H9 (cell line): ENCODE results near the gene CLEC16A. TPM values are rescaled to one million over a fixed set of nuclear protein-coding genes. Genes with fewer than 3 reads are reported as not detected.

Experiments
- DNase-seq: peaks from one replicate; pipeline ENCODE4 v3.0.0-alpha.2; 2017
- H2AFZ ChIP-seq: one replicate; pipeline ENCODE4 v1.6.1; 2013; ENCODE audit warnings: mild to moderate bottlenecking, low read length, control low read depth, moderate library complexity
- H2AK5ac ChIP-seq: 2 replicates; pipeline ENCODE4 v1.6.1; 2013; ENCODE audit warnings: low read length, control low read depth, mixed read lengths; ENCODE audit not compliant: insufficient read length
- H2BK120ac ChIP-seq: one replicate; pipeline ENCODE4 v1.6.1; 2013; ENCODE audit warnings: low read depth, mild to moderate bottlenecking, low read length, control low read depth, inconsistent platforms; ENCODE audit not compliant: poor library complexity, severe bottlenecking
- H2BK12ac ChIP-seq: 2 replicates; pipeline ENCODE4 v1.6.1; 2013; ENCODE audit warnings: low read length, control low read depth, mixed read lengths, low read depth; ENCODE audit not compliant: insufficient read length
- H2BK15ac ChIP-seq: 2 replicates; pipeline ENCODE4 v1.6.1; 2013; ENCODE audit warnings: low read depth, low read length, control low read depth
- H2BK20ac ChIP-seq: one replicate; pipeline ENCODE4 v1.6.1; 2013; ENCODE audit warnings: low read depth, mild to moderate bottlenecking, low read length, control low read depth, inconsistent platforms; ENCODE audit not compliant: poor library complexity, severe bottlenecking
- H2BK5ac ChIP-seq: 2 replicates; pipeline ENCODE4 v1.6.1; 2013; ENCODE audit warnings: low read length, control low read depth, mixed read lengths; ENCODE audit not compliant: insufficient read length
- H3K14ac ChIP-seq: 2 replicates; pipeline ENCODE4 v1.6.1; 2013; ENCODE audit warnings: low read length, control low read depth; ENCODE audit not compliant: insufficient read depth
- H3K18ac ChIP-seq: 2 replicates; pipeline ENCODE4 v1.6.1; 2013; ENCODE audit warnings: low read depth, mild to moderate bottlenecking, mixed read lengths, low read length, control low read depth; ENCODE audit not compliant: insufficient read length
- H3K23ac ChIP-seq: 2 replicates; pipeline ENCODE4 v1.6.1; 2013; ENCODE audit warnings: low read length, control low read depth, mixed read lengths, low read depth; ENCODE audit not compliant: insufficient read length
- H3K23me2 ChIP-seq: 2 replicates; pipeline ENCODE4 v1.6.1; 2013; ENCODE audit warnings: low read depth, mild to moderate bottlenecking, mixed read lengths, low read length, control low read depth; ENCODE audit not compliant: insufficient read length, poor library complexity, severe bottlenecking
- H3K27ac ChIP-seq: 2 replicates; pipeline ENCODE4 v1.5.1; 2013; ENCODE audit warnings: low read length, control low read depth, mixed read lengths, low read depth; ENCODE audit not compliant: insufficient read length
- H3K27me3 ChIP-seq: 2 replicates; pipeline ENCODE4 v1.6.1; 2013; ENCODE audit warnings: low read length, control low read depth, inconsistent platforms; ENCODE audit not compliant: insufficient read depth
- H3K4ac ChIP-seq: 2 replicates; pipeline ENCODE4 v1.6.1; 2013; ENCODE audit warnings: low read depth, mild to moderate bottlenecking, control low read depth, inconsistent platforms, low read length, moderate library complexity
- H3K4me1 ChIP-seq: 2 replicates; pipeline ENCODE4 v1.6.1; 2013; ENCODE audit warnings: low read length, control low read depth, inconsistent platforms; ENCODE audit not compliant: insufficient read depth
- H3K4me2 ChIP-seq: 2 replicates; pipeline ENCODE4 v1.6.1; 2013; ENCODE audit warnings: low read length, control low read depth, mixed read lengths; ENCODE audit not compliant: insufficient read length, insufficient read depth
- H3K56ac ChIP-seq: 2 replicates; pipeline ENCODE4 v1.6.1; 2013; ENCODE audit warnings: low read depth, mild to moderate bottlenecking, mixed read lengths, low read length, control low read depth; ENCODE audit not compliant: insufficient read length
- H3K79me1 ChIP-seq: 2 replicates; pipeline ENCODE4 v1.6.1; 2013; ENCODE audit warnings: low read depth, mild to moderate bottlenecking, moderate library complexity, low read length, control low read depth, inconsistent platforms; ENCODE audit not compliant: insufficient read depth, poor library complexity, severe bottlenecking
- H3K79me2 ChIP-seq: 2 replicates; pipeline ENCODE4 v1.6.1; 2013; ENCODE audit warnings: low read length, control low read depth, inconsistent platforms; ENCODE audit not compliant: insufficient read depth
- H3K9ac ChIP-seq: 2 replicates; pipeline ENCODE4 v1.6.1; 2013; ENCODE audit warnings: low read length, control low read depth, mixed read lengths; ENCODE audit not compliant: insufficient read length; ENCODE audit errors: extremely low read depth
- H3K9me3 ChIP-seq: one replicate; pipeline ENCODE4 v1.6.1; 2013; ENCODE audit warnings: low read depth, low read length, inconsistent platforms; ENCODE audit not compliant: control insufficient read depth
- H3T11ph ChIP-seq: one replicate; pipeline ENCODE4 v1.6.1; 2013; ENCODE audit warnings: mild to moderate bottlenecking, low read length, control low read depth, inconsistent platforms
- H4K20me1 ChIP-seq: one replicate; pipeline ENCODE4 v1.6.1; 2013; ENCODE audit not compliant: control insufficient read depth, insufficient read length, insufficient read depth
- H4K5ac ChIP-seq: 2 replicates; pipeline ENCODE4 v1.6.1; 2013; ENCODE audit warnings: low read depth, mild to moderate bottlenecking, mixed read lengths, low read length, control low read depth; ENCODE audit not compliant: insufficient read length
- H4K8ac ChIP-seq: replicated peaks from 2 replicates; pipeline ENCODE4 v1.6.1; 2013; ENCODE audit warnings: low read length, control low read depth, mixed read lengths, low read depth; ENCODE audit not compliant: insufficient read length
- H4K91ac ChIP-seq: 2 replicates; pipeline ENCODE4 v1.6.1; 2013; ENCODE audit warnings: low read depth, mild to moderate bottlenecking, moderate library complexity, mixed read lengths, low read length, control low read depth; ENCODE audit not compliant: insufficient read length
- H3K27ac Mint-ChIP-seq, 3 experiments: 2 replicates in 2 of 3; 3 replicates in 1 of 3; pipeline ENCODE4 v1.8.0; 2020 to 2021; ENCODE audit warnings: mixed read lengths in 3 of 3, mild to moderate bottlenecking in 1 of 3, moderate library complexity in 1 of 3
- H3K27me3 Mint-ChIP-seq: 2 replicates; pipeline ENCODE4 v1.8.0; 2021; ENCODE audit warnings: low read depth, mild to moderate bottlenecking, moderate library complexity, mixed read lengths
- H3K36me3 Mint-ChIP-seq, 3 experiments: 2 replicates in 2 of 3; 3 replicates in 1 of 3; pipeline ENCODE4 v1.8.0; 2020 to 2021; ENCODE audit warnings: low read depth in 3 of 3, mixed read lengths in 3 of 3; ENCODE audit not compliant: insufficient read depth in 1 of 3
- H3K4me1 Mint-ChIP-seq, 2 experiments: 2 replicates each; pipeline ENCODE4 v1.8.0; 2020; ENCODE audit warnings: mixed read lengths in 2 of 2
- H3K4me3 Mint-ChIP-seq, 2 experiments: 2 replicates in 1 of 2; 3 replicates in 1 of 2; pipeline ENCODE4 v1.8.0; 2020 to 2021; ENCODE audit warnings: mild to moderate bottlenecking in 2 of 2, mixed read lengths in 2 of 2, moderate library complexity in 1 of 2
- H3K9me3 Mint-ChIP-seq, 2 experiments: 2 replicates in 1 of 2; 3 replicates in 1 of 2; pipeline ENCODE4 v1.8.0; 2020; ENCODE audit warnings: mild to moderate bottlenecking in 2 of 2, mixed read lengths in 2 of 2, moderate library complexity in 1 of 2
- total RNA-seq: library from RNA; stranded (reverse); gene quantifications from 2 replicates; pipeline ENCODE4 v1.2.1, GENCODE V29; 2021
- TF ChIP-seq, protein P1 (sequence below): fragments of 200-600 bp; sonication (generic); conservative IDR thresholded peaks from 3 replicates; pipeline ENCODE4 v1.8.0; 2021; ENCODE audit warnings: antibody characterized with exemption, mild to moderate bottlenecking

The CLEC16A gene
- total RNA-seq, 1 experiment from 2014 or later: 15.2 TPM

DNA sequence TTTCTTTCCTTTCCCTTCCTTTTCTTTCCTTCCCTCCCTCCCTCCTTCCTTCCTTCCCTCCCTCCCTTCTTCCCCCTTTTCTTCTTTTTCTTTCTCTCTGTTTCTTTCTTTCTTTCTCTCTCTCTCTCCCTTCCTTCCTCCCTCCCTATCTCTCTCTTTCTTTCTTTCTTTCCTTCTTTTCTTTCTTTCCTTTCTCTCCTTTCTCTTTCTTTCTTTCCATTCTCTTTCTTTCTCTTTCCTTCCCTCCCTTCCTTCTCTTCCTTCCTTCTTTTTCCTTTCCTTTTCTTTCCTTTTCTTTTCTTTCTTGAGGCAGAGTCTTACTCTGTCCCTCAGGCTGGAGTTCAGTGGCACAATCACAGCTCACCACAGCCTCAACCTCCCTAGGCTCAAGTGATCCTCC, 33.1 kb upstream of the CLEC16A start:
- Histone ChIP-seq H3K4me1 (no peaks in the 10 kb centered on the region), H3K27ac (no peak overlapping the region), H3K23ac (no peak overlapping the region), H3K27me3 (no peaks in the 10 kb centered on the region), H3K79me1 (no peaks in the 10 kb centered on the region), H2AK5ac (no peak overlapping the region), H3K9me3 (no peaks in the 10 kb centered on the region), H3T11ph (no peak overlapping the region), H4K91ac (no peak overlapping the region), H4K5ac (no peak overlapping the region), H3K56ac (no peak overlapping the region), H2BK12ac (no peak overlapping the region), H3K4ac (no peak overlapping the region), H2BK20ac (no peak overlapping the region), H2BK15ac (no peak overlapping the region), H2BK120ac (no peak overlapping the region), H4K20me1 (no peaks in the 10 kb centered on the region), H3K18ac (no peak overlapping the region), H3K14ac (no peak overlapping the region), H3K23me2 (no peaks in the 10 kb centered on the region), H3K4me2 (no peak overlapping the region), H4K8ac (no peak overlapping the region), H2AFZ (no peak overlapping the region), H2BK5ac (no peak overlapping the region), H3K79me2 (no peaks in the 10 kb centered on the region), H3K9ac (no peak overlapping the region)
- TF ChIP-seq, protein P1, sequence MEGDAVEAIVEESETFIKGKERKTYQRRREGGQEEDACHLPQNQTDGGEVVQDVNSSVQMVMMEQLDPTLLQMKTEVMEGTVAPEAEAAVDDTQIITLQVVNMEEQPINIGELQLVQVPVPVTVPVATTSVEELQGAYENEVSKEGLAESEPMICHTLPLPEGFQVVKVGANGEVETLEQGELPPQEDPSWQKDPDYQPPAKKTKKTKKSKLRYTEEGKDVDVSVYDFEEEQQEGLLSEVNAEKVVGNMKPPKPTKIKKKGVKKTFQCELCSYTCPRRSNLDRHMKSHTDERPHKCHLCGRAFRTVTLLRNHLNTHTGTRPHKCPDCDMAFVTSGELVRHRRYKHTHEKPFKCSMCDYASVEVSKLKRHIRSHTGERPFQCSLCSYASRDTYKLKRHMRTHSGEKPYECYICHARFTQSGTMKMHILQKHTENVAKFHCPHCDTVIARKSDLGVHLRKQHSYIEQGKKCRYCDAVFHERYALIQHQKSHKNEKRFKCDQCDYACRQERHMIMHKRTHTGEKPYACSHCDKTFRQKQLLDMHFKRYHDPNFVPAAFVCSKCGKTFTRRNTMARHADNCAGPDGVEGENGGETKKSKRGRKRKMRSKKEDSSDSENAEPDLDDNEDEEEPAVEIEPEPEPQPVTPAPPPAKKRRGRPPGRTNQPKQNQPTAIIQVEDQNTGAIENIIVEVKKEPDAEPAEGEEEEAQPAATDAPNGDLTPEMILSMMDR: no peak
- H3K36me3 Mint-ChIP-seq: no peaks in the 10 kb centered on the region
- no peak overlapping the region for H3K4me3 Mint-ChIP-seq
- H3K9me3 Mint-ChIP-seq: no peaks in the 10 kb centered on the region; a peak in 2 of 5 replicates
- no peak overlapping the region for H3K27ac Mint-ChIP-seq
- peaks cover 5% of the 10 kb centered on the region for H3K27me3 Mint-ChIP-seq
- H3K4me1 Mint-ChIP-seq: peaks cover 0 to 2% of the 10 kb centered on the region in 2 experiments; a peak in 2 of 4 replicates
- DNase-seq: no peak
